Measurements from ENCODE around the gene RNLS.
"Not testable (repeated sequence)": the region's sequence is repeated elsewhere in the genome, so short reads cannot be mapped to it uniquely, and the experiment has no call there.

GRCh38 chr10:88308361-88308760 lies 274.8 kb downstream of the RNLS start:
- TF ChIP-seq CTCF, POLR2A (IDR thresholded peaks at IDR 0.05): not testable (repeated sequence)

Measured in tibial nerve (tissue), 3 donors.